ENCODE results near the gene TMEM131L.

GRCh38 chr4:153541456-153542096, 75.4 kb downstream of the TMEM131L start:
- TF ChIP-seq CTCF (IDR thresholded peaks at IDR 0.05): no peak
- no peak for TF ChIP-seq POLR2A (IDR thresholded peaks at IDR 0.05)
